Neuronal stem cell (in vitro differentiated cells): ENCODE measurements around the gene ARHGAP44.
A peak's percentile ranks its signal among the peaks of the same experiment; 100 is the strongest.

Experiments
- DNase-seq: peaks from one replicate; pipeline ENCODE4 v3.0.0-alpha.2; 2013; ENCODE audit warnings: low spot score
- H2AFZ ChIP-seq: one replicate; pipeline ENCODE4 v1.6.1; 2013; ENCODE audit warnings: mild to moderate bottlenecking, low read length, inconsistent platforms
- H2AK5ac ChIP-seq: 2 replicates; pipeline ENCODE4 v1.6.1; 2013; ENCODE audit warnings: low read depth, mild to moderate bottlenecking, inconsistent platforms, low read length, moderate library complexity, mixed read lengths
- H2BK120ac ChIP-seq: 2 replicates; pipeline ENCODE4 v1.6.1; 2013; ENCODE audit warnings: low read depth, mild to moderate bottlenecking, inconsistent platforms, low read length, moderate library complexity, mixed read lengths
- H2BK12ac ChIP-seq: one replicate; pipeline ENCODE4 v1.6.1; 2013; ENCODE audit warnings: low read length, inconsistent platforms
- H2BK15ac ChIP-seq: 2 replicates; pipeline ENCODE4 v1.6.1; 2013; ENCODE audit warnings: mild to moderate bottlenecking, low read length, inconsistent platforms, mixed read lengths
- H2BK5ac ChIP-seq: one replicate; pipeline ENCODE4 v1.6.1; 2013; ENCODE audit warnings: inconsistent platforms, mild to moderate bottlenecking, low read length, moderate library complexity
- H3K14ac ChIP-seq: one replicate; pipeline ENCODE4 v1.6.1; 2013; ENCODE audit warnings: low read length, inconsistent platforms
- H3K18ac ChIP-seq: 2 replicates; pipeline ENCODE4 v1.6.1; 2013; ENCODE audit warnings: low read length, inconsistent platforms
- H3K23ac ChIP-seq: 2 replicates; pipeline ENCODE4 v1.6.1; 2013; ENCODE audit warnings: low read depth, mild to moderate bottlenecking, mixed read lengths, low read length, inconsistent platforms; ENCODE audit not compliant: poor library complexity
- H3K27ac ChIP-seq: replicated peaks from 3 replicates; pipeline ENCODE4 v1.5.1; 2013; ENCODE audit warnings: low read length, inconsistent platforms
- H3K27me3 ChIP-seq, 3 experiments: 2 replicates each; pipeline ENCODE4 v1.6.1; 2013; ENCODE audit warnings: low read length in 3 of 3, mild to moderate bottlenecking in 2 of 3, inconsistent platforms in 1 of 3, low read depth in 1 of 3, mixed read lengths in 1 of 3, moderate library complexity in 1 of 3; ENCODE audit not compliant: control insufficient read depth in 3 of 3, insufficient read depth in 3 of 3
- H3K36me3 ChIP-seq, 2 donors: replicated peaks in 1 of 2; 2 replicates each; pipeline ENCODE4 v1.6.1; 2013; ENCODE audit warnings: low read length in 2 of 2; ENCODE audit not compliant: control insufficient read depth in 2 of 2, insufficient read depth in 2 of 2
- H3K4ac ChIP-seq: 2 replicates; pipeline ENCODE4 v1.6.1; 2013; ENCODE audit warnings: inconsistent platforms, mild to moderate bottlenecking, low read length, moderate library complexity
- H3K4me1 ChIP-seq, 2 donors: 1 replicate in 1 of 2; 2 replicates in 1 of 2; pipeline ENCODE4 v1.6.1; 2013; ENCODE audit warnings: low read length in 2 of 2, low read depth in 1 of 2; ENCODE audit not compliant: control insufficient read depth in 2 of 2, insufficient read depth in 1 of 2
- H3K4me2 ChIP-seq: one replicate; pipeline ENCODE4 v1.6.1; 2013; ENCODE audit warnings: mild to moderate bottlenecking, low read length, inconsistent platforms; ENCODE audit not compliant: insufficient read depth, poor library complexity, severe bottlenecking
- H3K4me3 ChIP-seq, 2 donors: 2 replicates each; pipeline ENCODE4 v1.5.1; 2013; ENCODE audit warnings: low read length in 2 of 2, mild to moderate bottlenecking in 2 of 2, inconsistent platforms in 1 of 2, moderate library complexity in 1 of 2
- H3K79me1 ChIP-seq: one replicate; pipeline ENCODE4 v1.6.1; 2013; ENCODE audit warnings: low read depth, mild to moderate bottlenecking, inconsistent platforms, low read length, moderate library complexity
- H3K9ac ChIP-seq: one replicate; pipeline ENCODE4 v1.6.1; 2013; ENCODE audit warnings: mild to moderate bottlenecking, low read depth, low read length, inconsistent platforms; ENCODE audit not compliant: poor library complexity
- H3K9me3 ChIP-seq, 2 donors: replicated peaks in 1 of 2; 2 replicates each; pipeline versions ENCODE3 to v1.6.1; 2013; ENCODE audit warnings: low read length in 2 of 2, mild to moderate bottlenecking in 2 of 2, inconsistent platforms in 1 of 2, low read depth in 1 of 2, mixed read lengths in 1 of 2, moderate library complexity in 1 of 2; ENCODE audit not compliant: control insufficient read depth in 2 of 2, insufficient read depth in 1 of 2
- H4K8ac ChIP-seq: one replicate; pipeline ENCODE4 v1.6.1; 2013; ENCODE audit warnings: low read depth, mild to moderate bottlenecking, inconsistent platforms, low read length, moderate library complexity
- H4K91ac ChIP-seq: one replicate; pipeline ENCODE4 v1.6.1; 2013; ENCODE audit warnings: low read length, low read depth, mild to moderate bottlenecking, inconsistent platforms; ENCODE audit not compliant: poor library complexity
- WGBS, 2 donors: extraction: QIAGEN DNeasy Blood & Tissue Kit; methylation state at CpG; one replicate each; pipeline ENCODE4 v1.1.7; 2013; ENCODE audit warnings: missing lambda C conversion rate in 2 of 2, mixed read lengths in 1 of 2; ENCODE audit not compliant: insufficient read length in 2 of 2, insufficient replicate concordance in 1 of 2; ENCODE audit errors: extremely low coverage in 2 of 2; 5-methylcytosine and 5-hydroxymethylcytosine counted together

Gene ARHGAP44

GRCh38 chr17:12994341-12995074, 205.2 kb downstream of the ARHGAP44 start:
- H4K91ac ChIP-seq: no peak overlapping the region
- H3K18ac ChIP-seq: no peak overlapping the region
- no peak overlapping the region for H3K23ac ChIP-seq
- DNase-seq: no peak
- H3K4me1 ChIP-seq: no peaks in the 10 kb centered on the region
- H3K27ac ChIP-seq: no peak overlapping the region
- H2BK12ac ChIP-seq: no peak overlapping the region
- no CpG with 5 or more reads among the region's 19 CpGs for WGBS, 2 donors
- no peak overlapping the region for H3K4me3 ChIP-seq
- no peak overlapping the region for H2AK5ac ChIP-seq
- H3K27me3 ChIP-seq: no peaks in the 10 kb centered on the region
- peaks cover 0 to 7% of the 10 kb centered on the region in 2 donors for H3K9me3 ChIP-seq
- no peak overlapping the region for H2BK5ac ChIP-seq
- no peak overlapping the region for H2AFZ ChIP-seq
- peak overlapping the region; percentile 22 for H3K9ac ChIP-seq
- H3K4ac ChIP-seq: no peak overlapping the region
- no peak overlapping the region for H4K8ac ChIP-seq
- H3K79me1 ChIP-seq: peaks cover 2% of the 10 kb centered on the region
- peaks cover 65 to 98% of the 10 kb centered on the region in 2 donors for H3K36me3 ChIP-seq
- no peak overlapping the region for H3K14ac ChIP-seq
- no peak overlapping the region for H2BK15ac ChIP-seq
- H2BK120ac ChIP-seq: no peak overlapping the region
- H3K4me2 ChIP-seq: no peak overlapping the region

GRCh38 chr17:12995106-12995895, 206.0 kb downstream of the ARHGAP44 start:
- Histone ChIP-seq H3K23ac (no peak overlapping the region), H2BK5ac (no peak overlapping the region), H3K14ac (no peak overlapping the region), H3K4me3 (no peak overlapping the region), H3K9ac (no peak overlapping the region), H3K4me2 (no peak overlapping the region), H3K18ac (no peak overlapping the region), H3K36me3 (peaks cover 64 to 99% of the 10 kb centered on the region in 2 donors), H2BK120ac (no peak overlapping the region), H3K4me1 (no peaks in the 10 kb centered on the region), H3K4ac (no peak overlapping the region), H4K91ac (no peak overlapping the region), H3K27me3 (no peaks in the 10 kb centered on the region), H2BK15ac (no peak overlapping the region), H3K79me1 (peaks cover 2% of the 10 kb centered on the region), H3K27ac (no peak overlapping the region), H2AK5ac (no peak overlapping the region), H3K9me3 (peaks cover 0 to 1% of the 10 kb centered on the region in 2 donors), H4K8ac (no peak overlapping the region), H2BK12ac (no peak overlapping the region), H2AFZ (no peak overlapping the region)
- DNase-seq: no peak
- WGBS, 2 donors: no CpG with 5 or more reads among the region's 11 CpGs

- DNase-seq: no peak
- Histone ChIP-seq H2AFZ (no peak overlapping the region), H3K27me3 (no peaks in the 10 kb centered on the region), H3K14ac (no peak overlapping the region), H3K27ac (no peak overlapping the region), H2BK12ac (no peak overlapping the region), H2BK120ac (no peak overlapping the region), H3K4me3 (no peak overlapping the region), H3K9me3 (no peaks in the 10 kb centered on the region), H4K8ac (no peak overlapping the region), H2AK5ac (no peak overlapping the region), H3K18ac (no peak overlapping the region), H3K4me2 (no peak overlapping the region), H3K4ac (no peak overlapping the region), H3K23ac (no peak overlapping the region), H3K4me1 (no peaks in the 10 kb centered on the region), H3K36me3 (peaks cover 67 to 99% of the 10 kb centered on the region in 2 donors), H3K9ac (no peak overlapping the region), H4K91ac (no peak overlapping the region), H2BK15ac (no peak overlapping the region), H3K79me1 (peaks cover 2% of the 10 kb centered on the region), H2BK5ac (no peak overlapping the region)
- no CpG with 5 or more reads among the region's 19 CpGs for WGBS, 2 donors
Measured at GRCh38 chr17:12995896-12996295, 206.6 kb downstream of the ARHGAP44 start.

DNA sequence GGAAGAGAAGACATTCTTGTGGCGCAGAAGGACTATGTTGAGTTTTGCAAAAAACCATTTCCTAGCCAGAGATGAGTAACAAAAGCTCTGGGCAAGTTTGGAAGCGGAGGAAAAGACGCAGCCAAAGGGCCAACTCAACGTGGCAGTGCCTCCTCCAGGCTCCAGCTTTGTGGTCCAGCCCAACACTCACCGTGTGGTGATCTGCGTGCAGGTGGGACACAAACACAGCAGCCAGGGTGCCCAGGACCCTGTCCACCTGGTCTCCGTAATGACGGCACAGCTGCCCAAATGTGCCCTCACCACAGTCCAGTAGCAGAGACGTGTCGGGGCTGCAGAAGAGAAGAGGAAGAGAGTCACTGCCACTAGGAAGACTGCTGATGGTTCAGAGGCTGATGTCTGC, 207.1 kb downstream of the ARHGAP44 start:
- H2BK15ac ChIP-seq: no peak overlapping the region
- H3K14ac ChIP-seq: no peak overlapping the region
- no peaks in the 10 kb centered on the region for H3K4me1 ChIP-seq
- no peak overlapping the region for H3K4me3 ChIP-seq
- no peak overlapping the region for H3K27ac ChIP-seq
- no peak overlapping the region for H2AK5ac ChIP-seq
- DNase-seq: no peak
- no peaks in the 10 kb centered on the region for H3K27me3 ChIP-seq
- H2BK12ac ChIP-seq: no peak overlapping the region
- no peaks in the 10 kb centered on the region for H3K9me3 ChIP-seq
- no peak overlapping the region for H4K8ac ChIP-seq
- no peak overlapping the region for H2BK120ac ChIP-seq
- no peak overlapping the region for H3K4ac ChIP-seq
- no peak overlapping the region for H4K91ac ChIP-seq
- no peak overlapping the region for H3K4me2 ChIP-seq
- H3K79me1 ChIP-seq: peaks cover 2% of the 10 kb centered on the region
- peaks cover 66 to 97% of the 10 kb centered on the region in 2 donors for H3K36me3 ChIP-seq
- no peak overlapping the region for H2AFZ ChIP-seq
- WGBS, 2 donors: no CpG with 5 or more reads among the region's 10 CpGs
- no peak overlapping the region for H3K23ac ChIP-seq
- no peak overlapping the region for H2BK5ac ChIP-seq
- peak overlapping the region; percentile 24 for H3K9ac ChIP-seq
- no peak overlapping the region for H3K18ac ChIP-seq
